B cell (primary cell): ENCODE measurements around the gene METTL8. TPM values are rescaled to one million over a fixed set of nuclear protein-coding genes. Genes with fewer than 3 reads are reported as not detected.

Source experiments
- ATAC-seq: fragments of 200-7000 bp; cut with Tn5 transposase; one replicate; pipeline ENCODE4 v1.10.0; 2021; ENCODE audit warnings: low read depth, mild to moderate bottlenecking, moderate number of reproducible peaks, moderate library complexity
- CTCF ChIA-PET: fragments of 350-600 bp; sonication (Branson Sonifier 250); formaldehyde crosslinking; loops from one replicate; lab custom pipeline; 2021; ENCODE audit warnings: antibody characterized with exemption, inconsistent platforms; lab: Charles Lee
- POLR2A ChIA-PET: fragments of 350-600 bp; sonication (Branson Sonifier 250); formaldehyde crosslinking; loops from one replicate; lab custom pipeline; 2021; ENCODE audit warnings: antibody characterized with exemption; lab: Charles Lee
- DNase-seq: peaks from one replicate; pipeline ENCODE4 v3.0.0; 2013
- H2AFZ ChIP-seq: 2 replicates; pipeline ENCODE4 v1.6.1; 2012; ENCODE audit warnings: mild to moderate bottlenecking, low read depth, low read length; ENCODE audit not compliant: insufficient read depth, poor library complexity, severe bottlenecking
- H3K27ac ChIP-seq, 2 donors: 1 replicate in 1 of 2; 2 replicates in 1 of 2; pipeline ENCODE4 v1.5.1; 2012 to 2013; ENCODE audit warnings: low read length in 2 of 2, mild to moderate bottlenecking in 2 of 2, moderate library complexity in 1 of 2
- H3K27me3 ChIP-seq, 4 experiments: fragments of 200-600 bp in 1 of 4; sonication (generic) in 1 of 4; replicated peaks in 1 of 4; 1 replicate in 2 of 4; 2 replicates in 2 of 4; pipeline versions ENCODE4 v1.6.1 to v1.7.0; 2013 to 2016; ENCODE audit warnings: low read length in 3 of 4, mild to moderate bottlenecking in 2 of 4, mixed read lengths in 1 of 4, moderate library complexity in 1 of 4; ENCODE audit not compliant: insufficient read depth in 4 of 4, control insufficient read depth in 3 of 4; ENCODE audit errors: control extremely low read depth in 1 of 4
- H3K36me3 ChIP-seq, 2 experiments: replicated peaks in 1 of 2; 1 replicate in 1 of 2; 2 replicates in 1 of 2; pipeline versions ENCODE4 v1.6.1 to v1.7.1; 2013; ENCODE audit warnings: low read length in 1 of 2; ENCODE audit not compliant: insufficient read depth in 2 of 2, control insufficient read depth in 1 of 2; ENCODE audit errors: control extremely low read depth in 1 of 2, extremely low read depth in 1 of 2
- H3K4me1 ChIP-seq, 2 donors: fragments of 200-600 bp in 1 of 2; sonication (generic) in 1 of 2; 1 replicate in 1 of 2; 2 replicates in 1 of 2; pipeline versions ENCODE4 v1.5.1 to v1.6.1; 2013 to 2017; ENCODE audit warnings: low read length in 2 of 2; ENCODE audit not compliant: control insufficient read depth in 2 of 2, insufficient read depth in 2 of 2
- H3K4me2 ChIP-seq: replicated peaks from 2 replicates; pipeline ENCODE3; 2012; ENCODE audit warnings: mild to moderate bottlenecking, low read depth, low read length; ENCODE audit not compliant: poor library complexity, severe bottlenecking
- H3K4me3 ChIP-seq, 5 experiments: fragments of 200-600 bp in 1 of 5; sonication (generic) in 1 of 5; 1 replicate in 3 of 5; 2 replicates in 2 of 5; pipeline versions ENCODE4 v1.5.1 to v1.7.0; 2011 to 2016; ENCODE audit warnings: low read length in 4 of 5, mild to moderate bottlenecking in 4 of 5, low read depth in 2 of 5, control low read depth in 1 of 5, moderate library complexity in 1 of 5; ENCODE audit not compliant: insufficient read depth in 1 of 5; ENCODE audit errors: control extremely low read depth in 1 of 5, extremely low read depth in 1 of 5
- H3K79me2 ChIP-seq: fragments of 200-600 bp; sonication (generic); one replicate; pipeline ENCODE4 v1.6.0; 2016; ENCODE audit warnings: low read length; ENCODE audit not compliant: control insufficient read depth, insufficient read depth
- H3K9ac ChIP-seq: fragments of 200-600 bp; sonication (generic); 2 replicates; pipeline ENCODE4 v1.6.1; 2017; ENCODE audit warnings: mild to moderate bottlenecking, low read length, moderate library complexity
- H3K9me3 ChIP-seq, 3 donors: one replicate each; pipeline versions ENCODE4 v1.6.1 to v1.7.1; 2013; ENCODE audit warnings: low read length in 2 of 3; ENCODE audit not compliant: control insufficient read depth in 2 of 3, insufficient read depth in 1 of 3; ENCODE audit errors: control extremely low read depth in 1 of 3
- H4K20me1 ChIP-seq: 2 replicates; pipeline ENCODE4 v1.6.0; 2012; ENCODE audit warnings: mild to moderate bottlenecking, low read length; ENCODE audit not compliant: insufficient read depth, control insufficient read depth, poor library complexity, severe bottlenecking
- H3K27ac Mint-ChIP-seq: one replicate; pipeline ENCODE4 v1.8.0; 2021; ENCODE audit warnings: mixed read lengths
- H3K27me3 Mint-ChIP-seq: one replicate; pipeline ENCODE4 v1.8.0; 2021; ENCODE audit warnings: mixed read lengths
- H3K4me1 Mint-ChIP-seq: one replicate; pipeline ENCODE4 v1.8.0; 2021; ENCODE audit warnings: mixed read lengths
- H3K4me3 Mint-ChIP-seq: one replicate; pipeline ENCODE4 v1.8.0; 2021; ENCODE audit warnings: mixed read lengths
- H3K9me3 Mint-ChIP-seq: one replicate; pipeline ENCODE4 v1.8.0; 2022; ENCODE audit warnings: mixed read lengths; ENCODE audit not compliant: insufficient read depth
- EZH2 ChIP-seq: IDR thresholded peaks from 2 replicates; pipeline ENCODE4 v1.6.1; 2012; ENCODE audit warnings: borderline replicate concordance, low read depth, mild to moderate bottlenecking, moderate library complexity, low read length; ENCODE audit not compliant: insufficient read depth, poor library complexity, severe bottlenecking
- WGBS: methylation state at CpG from one replicate; pipeline ENCODE4 v1.1.5; 2013; ENCODE audit warnings: missing lambda C conversion rate; ENCODE audit not compliant: insufficient coverage; 5-methylcytosine and 5-hydroxymethylcytosine counted together
- intact Hi-C: fragments of 100-400 bp; cut with micrococcal nuclease; formaldehyde crosslinking; loops from one replicate; pipeline ENCODE4 v1.10.0; 2022
- polyA plus RNA-seq: library from polyadenylated mRNA; depleted of rRNA; stranded (reverse); fragments of >200 nt; gene quantifications from 2 replicates; pipeline ENCODE4 v1.2.3, GENCODE V29; 2012
- total RNA-seq, 2 donors: library from RNA; stranded (reverse); fragments of 120-200 nt in 1 of 2; gene quantifications; 1 replicate in 1 of 2; 2 replicates in 1 of 2; pipeline versions ENCODE4 v1.2.3 to v1.2.4, GENCODE V29; 2013 to 2022
- TF ChIP-seq, protein P1 (sequence below): fragments of 200-600 bp; IDR thresholded peaks from one replicate; pipeline ENCODE4 v1.8.0; 2022; ENCODE audit warnings: antibody characterized with exemption, mild to moderate bottlenecking

The METTL8 gene
- total and polyA plus RNA-seq, 2 donors (not counting 1 experiment from before 2014, with no cell fraction given): 20.8 to 57.8 TPM

DNA sequence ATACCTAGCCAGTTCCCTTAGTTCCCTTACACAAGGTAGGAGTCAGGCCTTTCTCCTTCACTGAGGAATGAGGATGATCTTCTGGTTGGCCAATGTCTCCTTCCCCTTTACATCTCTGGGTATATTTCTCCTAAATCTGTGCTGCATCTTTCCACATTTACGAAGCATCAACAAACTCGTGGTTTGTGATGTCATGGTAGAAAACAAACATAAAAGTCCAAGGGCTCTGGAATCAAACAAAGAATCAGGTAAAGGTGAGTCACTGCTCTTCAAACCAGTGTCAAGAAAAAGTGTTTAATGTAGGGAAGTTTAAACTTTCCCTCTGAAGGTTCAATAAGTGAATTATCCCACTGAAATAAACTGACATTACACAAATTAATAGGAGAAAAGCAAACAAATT, 122.9 kb downstream of the METTL8 start:
- CTCF ChIA-PET: no interaction called here
- no peak overlapping the region for H3K27ac Mint-ChIP-seq
- no peak overlapping the region for H3K27ac ChIP-seq
- H3K9me3 ChIP-seq: peaks cover 2 to 12% (median 11%) of the 10 kb centered on the region in 3 donors
- no peaks in the 10 kb centered on the region for H3K27me3 Mint-ChIP-seq
- DNase-seq: no peak
- H4K20me1 ChIP-seq: no peaks in the 10 kb centered on the region
- H3K36me3 ChIP-seq: no peaks in the 10 kb centered on the region
- H3K4me1 ChIP-seq: peaks cover 8 to 10% of the 10 kb centered on the region in 2 donors
- no peak overlapping the region for H3K9ac ChIP-seq
- H3K9me3 Mint-ChIP-seq: peaks cover 8% of the 10 kb centered on the region
- POLR2A ChIA-PET: no interaction called here
- no peak overlapping the region for H3K4me2 ChIP-seq
- H3K4me1 Mint-ChIP-seq: peaks cover 14% of the 10 kb centered on the region
- ATAC-seq: no peak
- intact Hi-C loops: no loop called here
- WGBS: no CpG with 5 or more reads among the region's 2 CpGs
- no peak overlapping the region for H2AFZ ChIP-seq
- H3K4me3 Mint-ChIP-seq: no peak overlapping the region
- H3K4me3 ChIP-seq: no peak overlapping the region
- H3K27me3 ChIP-seq: no peaks in the 10 kb centered on the region
- TF ChIP-seq, protein P1, sequence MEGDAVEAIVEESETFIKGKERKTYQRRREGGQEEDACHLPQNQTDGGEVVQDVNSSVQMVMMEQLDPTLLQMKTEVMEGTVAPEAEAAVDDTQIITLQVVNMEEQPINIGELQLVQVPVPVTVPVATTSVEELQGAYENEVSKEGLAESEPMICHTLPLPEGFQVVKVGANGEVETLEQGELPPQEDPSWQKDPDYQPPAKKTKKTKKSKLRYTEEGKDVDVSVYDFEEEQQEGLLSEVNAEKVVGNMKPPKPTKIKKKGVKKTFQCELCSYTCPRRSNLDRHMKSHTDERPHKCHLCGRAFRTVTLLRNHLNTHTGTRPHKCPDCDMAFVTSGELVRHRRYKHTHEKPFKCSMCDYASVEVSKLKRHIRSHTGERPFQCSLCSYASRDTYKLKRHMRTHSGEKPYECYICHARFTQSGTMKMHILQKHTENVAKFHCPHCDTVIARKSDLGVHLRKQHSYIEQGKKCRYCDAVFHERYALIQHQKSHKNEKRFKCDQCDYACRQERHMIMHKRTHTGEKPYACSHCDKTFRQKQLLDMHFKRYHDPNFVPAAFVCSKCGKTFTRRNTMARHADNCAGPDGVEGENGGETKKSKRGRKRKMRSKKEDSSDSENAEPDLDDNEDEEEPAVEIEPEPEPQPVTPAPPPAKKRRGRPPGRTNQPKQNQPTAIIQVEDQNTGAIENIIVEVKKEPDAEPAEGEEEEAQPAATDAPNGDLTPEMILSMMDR: no peak
- no peak for TF ChIP-seq EZH2
- H3K79me2 ChIP-seq: no peaks in the 10 kb centered on the region

DNA sequence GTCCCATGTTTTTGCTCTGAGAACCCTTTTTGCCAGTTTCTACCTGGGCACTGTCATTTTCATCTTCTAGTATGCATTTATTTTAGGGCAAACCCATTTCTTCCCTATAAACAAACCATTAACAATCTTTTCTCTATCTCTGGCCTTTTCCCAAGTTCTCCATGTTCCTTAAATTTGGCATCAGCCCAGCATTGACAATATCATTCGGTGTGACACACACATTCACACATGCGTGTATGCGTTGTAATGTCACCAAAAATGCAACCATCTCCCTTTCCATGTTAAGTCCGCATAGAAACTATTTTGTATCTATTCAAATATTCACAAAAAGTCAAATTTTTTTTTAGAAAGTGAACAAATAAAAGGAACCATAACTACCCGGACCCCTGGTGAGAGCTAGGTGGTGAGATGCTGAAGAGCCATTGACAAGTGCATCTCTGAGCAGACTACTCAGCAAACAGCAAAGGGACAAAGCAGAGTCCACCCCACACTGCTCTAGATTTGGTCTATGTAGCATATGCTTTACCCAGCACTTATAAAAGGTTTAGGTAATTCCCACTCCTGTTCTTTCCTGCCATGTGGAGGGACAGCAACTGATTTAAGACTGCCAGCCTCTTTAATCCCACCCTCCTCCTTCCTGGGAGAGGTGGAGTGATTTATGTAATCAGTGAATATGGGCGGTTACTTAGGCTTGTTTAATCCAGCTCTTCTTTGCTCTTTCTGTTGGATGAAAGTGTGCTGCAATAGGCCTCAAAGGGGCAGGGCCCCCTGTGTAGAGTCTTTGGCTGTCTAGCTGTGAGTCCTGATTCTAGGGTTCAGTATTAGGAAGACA, 124.1 kb downstream of the METTL8 start:
- no peak overlapping the region for H3K9ac ChIP-seq
- intact Hi-C loops: no loop called here
- H3K9me3 ChIP-seq: peaks cover 2 to 12% (median 11%) of the 10 kb centered on the region in 3 donors
- peaks cover 8 to 9% of the 10 kb centered on the region in 2 donors for H3K4me1 ChIP-seq
- H3K27me3 Mint-ChIP-seq: no peaks in the 10 kb centered on the region
- no peak overlapping the region for H3K4me3 ChIP-seq
- H3K27me3 ChIP-seq: no peaks in the 10 kb centered on the region
- TF ChIP-seq, protein P1: no peak
- DNase-seq (no peak), ATAC-seq (no peak)
- H3K9me3 Mint-ChIP-seq: peaks cover 8% of the 10 kb centered on the region
- no peak overlapping the region for H3K4me2 ChIP-seq
- no peaks in the 10 kb centered on the region for H3K79me2 ChIP-seq
- H3K4me1 Mint-ChIP-seq: peaks cover 12% of the 10 kb centered on the region
- CTCF ChIA-PET: no interaction called here
- H2AFZ ChIP-seq: no peak overlapping the region
- H3K27ac ChIP-seq: no peak overlapping the region
- no peak overlapping the region for H3K4me3 Mint-ChIP-seq
- WGBS: 100% methylated on average over 1 of the region's 6 CpGs
- H3K27ac Mint-ChIP-seq: no peak overlapping the region
- H4K20me1 ChIP-seq: no peaks in the 10 kb centered on the region
- H3K36me3 ChIP-seq: no peaks in the 10 kb centered on the region
- POLR2A ChIA-PET: interaction anchor here (0.7 kb wide), 1 partner anchor 13 kb away, joined by 9 read pairs; no protein-coding TSS in a partner anchor
